IPS-NIHi7 (cell line): ENCODE measurements around the gene GALR2.

Experiments used
- DNase-seq: peaks from one replicate; pipeline ENCODE4 v3.0.0; 2012; ENCODE audit warnings: mixed read lengths; ENCODE audit errors: extremely low spot score

The GALR2 gene

DNA sequence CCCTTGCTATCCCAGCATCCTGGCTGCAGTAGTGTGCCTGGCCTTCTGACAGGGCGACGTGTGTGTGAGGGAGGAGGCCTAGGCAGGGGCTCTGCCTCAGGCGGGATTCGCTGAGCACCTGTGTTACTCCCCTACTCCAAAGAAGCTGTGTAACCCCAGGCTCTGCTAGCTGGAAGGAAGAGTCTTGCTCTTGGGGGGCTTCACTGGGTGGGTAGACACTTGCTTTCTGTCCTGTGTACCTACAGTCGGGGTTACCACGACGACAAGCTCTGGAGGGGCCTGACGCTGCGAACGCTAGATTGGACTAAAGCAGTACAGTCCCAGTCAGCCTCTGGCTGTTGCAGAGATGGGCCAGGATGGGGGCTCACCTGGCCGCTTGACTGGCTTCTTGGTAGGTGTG, 19.5 kb downstream of the GALR2 start:
- DNase-seq = no peak

DNA sequence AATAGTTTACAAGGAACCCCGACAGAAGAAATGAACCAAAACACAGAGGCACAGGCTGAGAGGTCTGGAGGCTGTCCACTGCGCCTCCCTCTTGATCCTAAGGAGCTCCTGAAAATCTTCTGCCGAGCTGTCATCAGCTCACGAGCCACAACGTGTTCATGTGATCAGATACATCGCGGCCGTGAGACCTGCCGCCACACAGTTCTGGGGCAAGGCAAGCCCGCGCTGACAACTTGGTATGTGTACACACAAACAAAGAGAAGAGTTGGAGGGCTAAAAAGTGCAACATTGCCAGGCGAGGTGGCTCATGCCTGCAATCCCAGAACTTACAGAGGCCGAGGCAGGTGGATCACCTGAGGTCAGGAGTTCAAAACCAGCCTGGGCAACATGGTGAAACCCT, 21.4 kb downstream of the GALR2 start:
- no peak for DNase-seq

DNA sequence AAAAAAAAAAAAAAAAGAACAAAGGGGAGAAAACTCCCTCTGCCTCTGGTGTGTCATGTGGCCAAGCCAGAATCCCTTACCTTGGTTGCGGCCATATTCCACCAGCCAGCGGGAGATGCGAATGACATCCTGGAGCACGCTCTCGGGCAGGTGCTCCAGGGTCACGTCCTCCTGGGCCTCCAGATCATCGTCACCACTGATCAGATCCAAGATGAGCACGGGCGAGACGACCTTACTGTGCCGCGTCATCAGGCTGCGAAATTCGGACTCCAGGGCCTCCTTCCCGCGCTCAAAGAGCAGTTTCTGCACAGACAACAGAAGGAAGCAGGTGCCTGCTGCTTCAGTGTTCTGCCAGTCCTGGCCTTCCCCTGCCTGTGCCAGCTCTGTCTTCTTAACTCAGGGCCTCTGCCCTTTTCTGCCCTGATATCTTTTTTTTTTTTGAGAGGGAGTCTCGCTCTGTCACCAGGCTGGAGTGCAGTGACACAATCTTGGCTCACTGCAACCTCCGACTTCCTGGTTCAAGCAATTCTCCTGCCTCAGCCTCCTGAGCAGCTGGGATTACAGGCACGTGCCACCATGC, 23.2 kb downstream of the GALR2 start:
- no peak for DNase-seq

DNA sequence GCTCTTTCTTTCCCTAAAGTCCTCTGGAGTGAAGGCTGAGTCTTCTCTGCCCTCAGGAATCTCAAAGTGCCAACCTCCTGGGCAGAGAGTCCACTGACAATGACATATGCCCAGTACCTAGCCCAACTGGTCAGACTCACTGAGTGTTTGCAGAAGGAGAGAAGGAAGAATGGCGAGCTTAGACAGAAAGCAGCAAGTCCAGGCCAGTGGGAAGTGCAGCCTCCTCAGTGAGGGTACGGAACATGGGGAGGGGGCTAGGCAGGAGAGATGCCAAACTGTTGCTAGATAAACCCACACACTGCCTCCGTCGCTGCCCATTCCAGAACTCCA, 28.3 kb downstream of the GALR2 start:
- DNase-seq = no peak

DNA sequence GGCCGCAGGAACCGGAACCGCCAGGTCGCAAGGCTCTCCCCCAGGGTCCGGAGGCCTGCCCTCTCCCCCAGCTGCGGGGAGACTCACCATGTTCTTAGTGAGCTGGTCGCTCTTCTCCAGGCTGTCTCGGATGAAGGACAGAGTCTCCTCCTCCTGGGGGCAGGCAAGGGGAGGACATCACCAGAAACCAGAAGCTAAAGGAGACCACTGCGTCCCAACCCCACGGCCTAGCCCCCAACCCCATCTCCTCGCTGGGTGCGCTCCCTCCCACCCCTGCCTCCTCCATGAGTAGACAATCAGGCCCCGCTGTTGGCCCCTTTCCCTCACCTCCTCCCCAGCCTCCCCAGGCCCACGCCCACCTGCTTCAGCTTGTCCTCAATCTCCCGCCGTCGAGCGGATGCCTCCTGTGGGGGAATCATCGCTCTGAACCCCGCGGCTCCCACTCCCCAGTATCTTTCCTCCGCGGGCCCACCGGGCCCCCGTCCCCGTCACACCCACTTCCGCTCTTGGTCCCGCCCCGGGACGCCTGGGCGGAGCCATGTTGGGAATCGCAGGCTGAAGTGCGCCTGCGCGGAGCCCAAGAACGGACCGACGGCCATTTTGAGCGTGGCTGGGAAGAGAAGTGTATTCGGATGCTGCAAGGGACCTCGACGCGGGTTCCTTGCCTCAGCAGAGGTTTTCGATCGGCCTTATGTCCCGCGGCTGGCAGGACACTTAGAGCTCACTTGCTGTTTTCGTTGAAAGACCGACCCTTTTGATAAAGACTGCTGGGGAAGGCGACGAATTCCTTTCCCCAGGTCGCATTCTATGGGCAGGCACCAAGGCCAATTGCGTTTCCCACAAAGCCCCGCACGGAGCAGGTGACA, 28.9 kb downstream of the GALR2 start, which contains the start of gene EXOC7:
EXOC7 (minus strand) TSS at position 514 of the 866 bp plus-strand sequence; CDS start at position 419, 95 bp downstream.
- DNase-seq = peak; percentile 97

DNA sequence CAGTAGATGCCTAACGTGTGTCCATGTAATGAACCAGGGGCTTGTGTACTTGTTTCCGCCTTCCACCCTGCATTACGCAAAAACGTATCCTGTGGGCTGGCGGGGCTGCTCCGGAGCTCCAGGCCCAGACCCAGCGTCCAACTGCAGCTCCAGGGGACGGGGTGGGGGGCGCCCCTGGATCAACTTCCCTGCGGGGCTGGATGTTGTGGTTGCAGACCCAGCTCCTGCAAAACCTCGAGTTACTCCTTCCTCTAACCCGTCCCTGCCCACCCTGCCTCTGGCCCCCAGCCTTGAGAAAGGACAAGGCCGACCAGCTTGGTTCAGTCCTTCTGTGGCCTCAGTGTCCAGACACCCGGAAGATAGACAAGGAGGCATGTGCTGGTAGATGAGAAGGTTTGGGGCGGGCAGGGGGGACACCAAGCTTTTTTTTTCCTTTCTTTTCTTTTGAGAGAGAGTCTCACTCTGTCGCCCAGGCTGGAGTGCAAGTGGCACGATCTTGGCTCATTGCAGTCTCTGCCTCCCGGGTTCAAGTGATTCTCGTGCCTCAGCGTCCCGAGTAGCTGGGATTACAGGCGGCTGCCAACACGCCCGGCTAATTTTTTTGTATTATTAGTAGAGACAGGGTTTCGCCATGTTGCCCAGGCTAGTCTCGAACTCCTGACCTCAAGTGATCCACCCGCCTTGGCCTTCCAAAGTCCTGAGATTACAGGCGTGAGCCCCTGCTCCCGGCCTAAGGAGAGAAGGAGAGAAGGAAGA, 29.7 kb downstream of the GALR2 start:
- no peak for DNase-seq

DNA sequence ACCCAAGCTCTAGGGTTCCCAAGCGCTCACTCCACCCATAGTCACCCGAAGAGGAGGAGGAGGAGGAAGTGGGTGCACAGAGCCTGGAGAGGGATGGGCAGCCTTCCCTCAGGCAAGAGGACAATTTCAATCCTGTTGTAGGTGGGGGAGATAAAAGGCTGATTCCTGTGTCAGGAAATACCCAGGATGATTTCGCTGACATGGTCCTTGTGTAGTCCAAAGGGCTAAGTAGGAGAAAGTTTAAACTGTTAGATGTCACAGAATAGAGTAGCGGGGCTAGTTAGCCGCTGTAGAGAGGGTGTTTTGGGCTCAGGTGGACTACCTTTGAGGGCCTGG, 30.3 kb downstream of the GALR2 start:
- no peak for DNase-seq

DNA sequence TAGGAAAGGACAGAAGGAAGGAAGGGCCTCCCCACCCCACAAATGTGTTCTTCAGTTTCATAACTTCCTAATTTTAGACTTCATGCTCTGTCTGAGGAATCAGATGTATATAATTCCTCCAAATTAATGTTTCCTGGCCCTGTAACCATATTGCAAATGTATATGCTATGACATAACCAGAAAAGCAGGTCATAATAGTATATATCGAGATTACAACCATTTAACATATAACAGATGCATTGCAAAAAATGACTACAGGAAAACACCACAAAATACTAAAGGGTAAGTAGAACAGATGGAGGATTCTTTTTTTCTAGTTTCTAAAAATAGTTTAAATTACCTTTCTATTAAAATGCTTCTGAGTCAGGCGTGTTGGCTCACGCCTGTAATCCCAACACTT, 32.1 kb downstream of the GALR2 start:
- no peak for DNase-seq

DNA sequence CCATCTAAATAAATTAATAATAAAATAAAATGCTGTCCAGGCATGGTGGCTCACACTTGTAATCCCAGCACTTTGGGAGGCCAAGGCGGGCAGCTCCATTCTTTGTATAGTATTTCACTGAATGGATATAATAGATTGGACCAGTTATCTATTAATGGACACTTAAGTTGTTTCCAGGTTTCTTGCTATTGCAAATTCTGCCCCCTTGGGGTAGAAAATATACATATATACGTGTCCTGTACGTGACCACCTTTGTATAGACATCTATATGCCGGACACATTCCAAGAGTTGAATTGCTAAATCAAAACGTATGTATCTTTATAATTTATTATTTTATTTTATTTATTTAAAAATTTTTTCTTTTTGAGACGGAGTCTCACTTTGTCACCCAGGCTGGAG, 32.9 kb downstream of the GALR2 start:
- no peak for DNase-seq

DNA sequence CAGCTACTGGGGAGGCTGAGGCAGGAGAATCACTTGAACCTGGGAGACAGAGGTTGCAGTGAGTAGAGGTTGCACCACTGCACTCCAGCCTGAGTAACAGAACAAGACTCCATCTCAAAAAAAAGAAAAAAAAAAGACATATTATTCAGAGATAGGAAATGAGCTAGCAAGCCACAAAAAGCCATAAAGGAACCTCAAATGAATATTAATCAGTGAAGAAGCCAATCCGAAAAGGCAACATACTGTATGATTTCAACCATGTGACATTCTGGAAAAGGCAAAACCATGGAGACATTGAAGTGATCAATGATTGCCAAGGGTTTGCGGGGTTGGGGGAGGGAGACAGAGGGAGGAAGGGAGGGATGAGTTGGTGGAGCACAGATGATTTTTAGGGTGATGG, 37.4 kb downstream of the GALR2 start:
- DNase-seq = no peak

DNA sequence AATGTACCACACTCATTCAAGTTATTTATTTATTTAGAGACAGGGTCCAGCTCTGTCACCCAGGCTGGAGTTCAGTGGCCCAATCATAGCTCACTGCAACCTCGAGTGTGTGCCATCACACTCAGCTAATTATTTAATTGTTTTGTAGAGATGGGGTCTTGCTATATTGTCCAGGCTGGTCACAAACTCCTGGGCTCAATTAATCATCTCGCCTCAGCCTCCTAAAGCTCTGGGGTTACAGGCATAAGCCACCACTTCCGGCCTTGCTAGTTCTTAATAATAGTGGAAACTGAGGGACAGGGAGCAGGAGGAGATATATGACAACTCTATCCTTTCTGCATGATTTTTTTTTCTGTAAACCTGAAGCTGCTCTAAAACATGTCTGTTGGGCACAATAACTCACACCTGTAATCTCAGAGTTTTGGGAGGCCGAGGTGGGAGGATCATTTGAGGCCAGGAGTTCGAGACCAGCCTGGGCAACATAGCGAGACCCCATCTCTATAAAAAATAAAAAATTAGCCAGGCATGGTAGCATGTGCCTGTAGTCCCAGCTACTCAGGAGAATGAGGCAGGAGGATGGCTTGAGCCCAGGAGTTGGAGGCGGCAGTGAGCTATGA, 40.7 kb downstream of the GALR2 start:
- no peak for DNase-seq

DNA sequence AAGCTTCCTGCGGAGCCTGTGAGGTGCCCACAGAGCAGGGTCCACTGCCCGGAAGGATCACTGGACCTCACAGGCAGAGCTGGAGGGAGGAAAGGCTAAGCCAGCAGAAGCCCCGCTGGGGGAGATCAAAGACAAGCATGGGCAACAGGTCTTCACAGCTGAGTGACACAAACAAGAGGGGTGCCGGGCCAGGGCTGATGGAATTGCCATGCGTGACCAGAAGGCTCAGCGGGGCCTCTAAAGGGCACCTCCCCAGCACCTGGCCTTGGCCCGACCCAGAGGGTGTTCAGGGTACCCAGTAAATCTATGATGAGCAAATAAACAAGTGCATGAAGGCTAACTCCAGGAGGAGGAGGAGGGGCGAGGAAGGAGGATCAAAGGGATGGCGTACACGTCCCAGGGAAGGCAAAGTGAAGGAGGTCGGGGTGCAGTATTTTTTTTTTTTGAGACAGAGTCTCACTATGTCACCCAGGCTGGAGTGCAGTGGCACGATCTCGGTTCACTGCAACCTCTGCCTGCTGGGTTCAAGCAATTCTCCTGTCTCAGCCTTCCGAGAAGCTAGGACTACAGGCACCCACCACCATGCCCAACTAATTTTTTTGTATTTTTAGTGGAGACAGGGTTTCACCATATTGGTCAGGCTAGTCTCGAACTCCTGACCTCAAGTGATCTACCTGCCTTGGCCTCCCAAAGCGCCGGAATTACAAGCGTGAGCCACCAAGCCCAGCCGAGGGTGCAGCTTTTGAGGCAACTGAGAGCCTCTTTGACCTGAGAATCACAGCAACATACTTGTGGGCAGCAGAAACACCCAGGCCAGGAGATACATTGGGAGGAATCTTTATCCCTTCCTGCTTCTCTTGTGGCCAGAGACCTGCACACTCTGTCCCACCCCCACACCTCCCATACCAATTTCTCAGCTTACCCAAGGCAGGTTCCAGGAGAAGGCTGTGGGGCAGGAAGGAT, 45.1 kb downstream of the GALR2 start:
- peak; percentile 22 for DNase-seq

DNA sequence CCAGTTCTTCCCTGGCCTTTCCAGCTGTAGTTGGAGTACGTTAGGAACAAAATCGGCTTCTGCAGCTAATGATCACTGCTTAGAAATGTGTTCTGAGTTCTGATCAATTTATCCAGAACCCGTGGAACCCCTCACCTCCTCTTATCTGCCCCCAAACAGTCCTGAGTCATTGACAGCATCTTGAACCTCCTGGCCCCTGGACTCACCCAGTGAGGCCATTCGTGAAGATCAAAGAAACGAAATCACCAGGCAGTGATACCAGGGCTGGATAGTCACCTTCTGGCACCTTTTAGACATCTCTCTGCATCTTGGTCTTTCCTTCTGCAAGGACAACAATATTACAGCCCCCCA, 46.1 kb downstream of the GALR2 start:
- peak; percentile 6 for DNase-seq

DNA sequence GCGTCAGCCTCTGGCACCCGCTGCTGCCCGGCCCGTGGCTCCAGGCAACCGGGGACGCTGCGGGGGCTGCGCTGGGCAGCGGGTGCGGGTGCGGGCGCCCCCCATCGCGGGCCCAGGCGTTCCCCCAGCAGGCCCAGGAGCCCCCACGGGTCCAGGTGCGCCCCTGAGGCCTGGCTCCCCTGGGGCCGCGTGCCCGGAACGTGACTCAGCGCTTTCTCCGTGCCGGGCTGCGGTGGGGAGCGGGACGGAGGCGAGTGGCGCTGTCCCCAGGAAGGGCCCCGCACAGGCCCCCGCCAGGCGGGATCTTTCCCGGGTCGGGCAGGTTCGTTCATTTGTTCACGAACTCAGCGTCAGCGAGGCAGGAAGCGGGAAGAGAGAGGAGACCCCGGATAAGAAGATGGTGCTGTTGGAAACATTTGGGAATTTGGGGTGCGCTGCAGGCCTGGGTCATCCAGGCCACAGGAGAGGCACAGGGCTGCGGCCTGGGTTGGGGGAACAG, 47.4 kb downstream of the GALR2 start:
- peak; percentile 51 for DNase-seq

DNA sequence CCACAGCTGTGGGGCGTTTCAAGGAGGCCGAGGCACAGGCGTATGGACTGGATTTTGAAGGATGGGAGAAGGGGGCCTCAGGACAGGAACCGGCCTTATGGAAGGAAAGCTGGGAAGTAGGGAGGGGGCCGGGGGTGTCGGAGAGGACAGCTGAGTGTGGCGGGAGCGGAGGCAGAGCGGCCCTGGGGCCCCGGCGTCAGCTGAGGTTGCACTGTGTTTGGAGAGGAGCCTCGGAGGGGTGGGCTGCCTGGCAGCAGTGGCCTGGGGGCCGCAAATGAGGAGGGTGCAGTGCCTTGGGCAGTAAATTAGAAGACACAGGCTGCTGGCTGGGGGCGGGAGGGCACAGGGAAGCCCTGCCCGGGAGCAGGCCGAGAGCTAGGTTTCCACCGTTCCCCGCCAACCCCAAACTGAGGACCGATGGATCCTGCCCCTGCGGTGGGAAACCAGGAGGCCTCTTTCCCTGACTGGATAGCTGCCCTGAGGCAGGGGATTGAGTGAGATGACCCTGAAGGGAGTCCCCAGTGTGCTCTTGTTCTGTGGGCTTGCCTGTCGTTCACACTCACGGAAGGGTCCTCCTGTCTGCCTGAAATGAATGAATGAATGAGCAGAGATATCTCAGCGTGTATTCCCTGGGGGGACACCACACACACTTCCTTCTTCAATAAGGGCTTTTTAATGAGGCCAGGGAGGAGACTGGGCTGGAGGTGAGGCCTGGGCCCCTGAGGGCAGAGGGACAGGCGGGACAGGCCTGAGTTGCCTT, 48.0 kb downstream of the GALR2 start:
- peak; percentile 11 for DNase-seq

DNA sequence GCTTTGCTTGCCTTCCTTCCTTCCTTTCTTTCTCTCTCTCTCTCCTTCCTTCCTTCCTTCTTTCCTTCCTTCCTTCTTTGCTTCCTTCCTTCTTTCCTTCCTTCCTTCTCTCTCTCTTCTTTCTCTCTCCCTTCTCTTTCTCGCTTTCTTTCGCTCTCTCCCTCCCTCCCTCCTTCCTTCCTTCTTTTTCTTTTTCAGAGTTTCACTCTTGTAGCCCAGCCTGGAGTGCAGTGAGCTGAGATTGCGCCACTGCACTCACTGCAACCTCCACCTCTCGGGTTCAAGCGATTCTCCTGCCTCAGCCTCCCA, 48.6 kb downstream of the GALR2 start:
- no peak for DNase-seq

DNA sequence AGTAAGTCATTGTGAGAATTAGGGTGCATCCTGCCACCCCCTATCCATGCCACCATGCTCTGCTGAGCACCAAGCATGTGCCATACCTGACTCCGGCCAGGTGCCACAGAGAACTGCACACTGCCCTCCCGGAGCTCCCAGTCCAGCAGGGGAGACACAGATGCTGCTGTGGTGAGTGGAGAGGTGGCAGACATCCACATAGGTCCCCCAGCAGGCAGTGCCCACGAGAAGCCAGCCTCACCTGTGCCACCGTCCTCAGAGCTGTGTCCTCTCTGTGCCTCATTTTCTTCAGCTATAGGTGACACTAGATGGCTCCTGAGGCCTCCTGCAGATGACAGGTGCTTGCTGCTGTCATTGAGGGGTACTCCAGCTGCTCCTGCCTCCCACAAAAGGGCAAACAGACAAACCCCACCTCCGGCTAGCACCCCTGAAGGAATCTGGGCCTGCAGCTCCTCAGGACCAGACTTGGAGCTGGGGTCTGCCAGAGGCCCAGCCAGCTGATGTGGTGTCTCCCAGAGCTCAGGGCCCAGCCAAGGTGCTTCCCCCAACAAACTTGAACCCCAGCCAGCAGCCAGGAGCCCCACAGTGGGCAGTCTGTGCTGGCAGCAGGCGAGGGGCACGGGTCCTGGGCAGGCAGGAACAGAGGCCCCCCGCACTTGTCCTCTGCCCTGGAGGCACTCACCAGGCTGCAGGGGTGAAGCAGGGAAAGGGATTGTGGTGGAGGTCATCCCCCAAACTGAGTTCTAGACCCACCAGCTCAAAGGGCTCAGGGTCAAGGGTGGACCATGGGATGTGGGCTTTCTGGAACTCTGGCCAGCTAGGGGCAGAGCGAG, 49.4 kb downstream of the GALR2 start:
- DNase-seq = no peak

DNA sequence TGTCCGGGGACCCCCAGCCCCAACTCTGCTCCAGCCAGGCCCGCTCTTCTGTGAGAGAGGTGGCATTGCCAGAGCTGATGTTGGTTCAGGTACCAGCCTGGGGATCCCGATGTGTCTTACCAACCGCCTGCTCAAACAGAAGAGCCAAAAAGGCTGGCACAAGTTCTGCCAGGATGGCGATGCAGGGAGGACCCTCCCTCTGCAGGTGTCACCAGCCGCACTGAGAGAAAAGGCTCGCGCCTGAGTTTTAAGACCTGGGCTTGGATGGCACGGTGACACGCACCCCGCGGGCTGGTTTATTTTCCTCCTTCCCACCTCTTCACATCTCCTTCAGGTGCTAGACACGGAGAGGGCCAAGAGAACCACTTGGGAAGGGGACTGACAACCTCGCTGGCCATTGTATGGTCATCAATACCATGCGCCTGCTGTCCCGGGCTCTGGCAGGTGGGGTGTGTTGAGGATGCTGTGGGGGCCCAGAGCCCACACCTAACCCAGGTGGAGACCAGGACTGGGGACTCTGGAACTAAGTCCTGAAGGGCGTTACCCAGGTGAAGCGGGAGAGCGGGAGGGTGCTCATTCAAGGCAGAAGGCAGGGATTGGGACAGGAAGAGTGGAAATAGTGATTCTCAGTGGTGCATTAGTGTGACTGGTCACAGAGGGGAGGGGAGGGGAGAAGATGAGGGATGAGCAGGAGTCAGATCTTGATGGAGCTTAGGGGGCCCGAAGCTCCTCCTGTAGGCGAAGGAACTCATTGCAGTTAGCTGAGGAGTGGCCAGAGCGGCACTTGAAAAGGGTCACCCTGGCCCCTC, 50.2 kb downstream of the GALR2 start:
- DNase-seq = peak; percentile 76

DNA sequence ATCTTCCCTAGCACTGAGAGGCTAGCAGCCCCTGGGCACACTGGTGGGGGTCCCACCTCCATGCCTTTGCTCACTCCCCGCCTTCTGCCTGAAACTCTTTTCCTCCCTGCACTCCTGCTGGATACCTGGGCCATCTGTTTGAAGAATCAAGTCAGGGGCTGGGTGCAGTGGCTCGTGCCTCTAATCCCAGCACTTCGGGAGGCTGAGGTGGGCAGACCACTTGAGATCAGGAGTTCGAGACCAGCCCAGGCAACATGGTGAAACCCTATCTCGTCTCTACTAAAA, 50.8 kb downstream of the GALR2 start:
- no peak for DNase-seq
